ENCODE results near the gene IPO8. TPM values are rescaled to one million over a fixed set of nuclear protein-coding genes. Genes with fewer than 3 reads are reported as not detected.

IPO8 gene
- total RNA-seq, 2 donors from 2014 or later: 28.8 to 49.4 TPM

- no peak for DNase-seq (ENCODE audit: low spot score)
- no peak for TF ChIP-seq CTCF (IDR thresholded peaks at IDR 0.05)
- H3K9me3 ChIP-seq: no peaks in the 10 kb centered on the region
- H3K4me3 ChIP-seq: no peak overlapping the region
- no peaks in the 10 kb centered on the region for H3K27me3 ChIP-seq (replicated peaks; ENCODE audit: insufficient read depth)
- no peak for ATAC-seq (ENCODE audit: insufficient number of reproducible peaks, low FRiP score, low read depth)
- H3K4me1 ChIP-seq (ENCODE audit: control insufficient read depth in 1 of 2, low read depth in 2 of 2): peaks cover 21 to 41% of the 10 kb centered on the region in 2 donors
- no peaks in the 10 kb centered on the region for H3K36me3 ChIP-seq
- H3K27ac ChIP-seq: no peak overlapping the region
Measured at GRCh38 chr12:30691122-30691879, 4.4 kb downstream of the IPO8 start.

- peaks cover 0 to 16% of the 10 kb centered on the region in 2 donors for H3K4me1 ChIP-seq (ENCODE audit: control insufficient read depth in 1 of 2, low read depth in 2 of 2)
- H3K9me3 ChIP-seq: no peaks in the 10 kb centered on the region
- ATAC-seq (ENCODE audit: insufficient number of reproducible peaks, low FRiP score, low read depth) (no peak), DNase-seq (ENCODE audit: low spot score) (no peak)
- no peak overlapping the region for H3K27ac ChIP-seq
- H3K27me3 ChIP-seq (replicated peaks; ENCODE audit: insufficient read depth): no peaks in the 10 kb centered on the region
- no peaks in the 10 kb centered on the region for H3K36me3 ChIP-seq
- no peak overlapping the region for H3K4me3 ChIP-seq
- no peak for TF ChIP-seq CTCF (IDR thresholded peaks at IDR 0.05)
Measured at GRCh38 chr12:30687265-30687986, 8.2 kb downstream of the IPO8 start.

GRCh38 chr12:30679241-30679640 lies 16.4 kb downstream of the IPO8 start:
- no peak for ATAC-seq (ENCODE audit: insufficient number of reproducible peaks, low FRiP score, low read depth)
- DNase-seq (ENCODE audit: low spot score): no peak
- H3K27ac ChIP-seq: no peak overlapping the region
- H3K4me3 ChIP-seq: no peak overlapping the region
- H3K36me3 ChIP-seq: peaks cover 22% of the 10 kb centered on the region
- no peak for TF ChIP-seq CTCF (IDR thresholded peaks at IDR 0.05)
- H3K9me3 ChIP-seq: no peaks in the 10 kb centered on the region
- H3K4me1 ChIP-seq (ENCODE audit: control insufficient read depth in 1 of 2, low read depth in 2 of 2): no peaks in the 10 kb centered on the region
- no peaks in the 10 kb centered on the region for H3K27me3 ChIP-seq (replicated peaks; ENCODE audit: insufficient read depth)

- DNase-seq (ENCODE audit: low spot score) (no peak), ATAC-seq (ENCODE audit: insufficient number of reproducible peaks, low FRiP score, low read depth) (no peak)
- Histone ChIP-seq H3K27ac (no peak overlapping the region), H3K36me3 (peaks cover 31% of the 10 kb centered on the region), H3K9me3 (no peaks in the 10 kb centered on the region), H3K4me3 (no peak overlapping the region), H3K27me3 (replicated peaks; ENCODE audit: insufficient read depth) (no peaks in the 10 kb centered on the region), H3K4me1 (ENCODE audit: control insufficient read depth in 1 of 2, low read depth in 2 of 2) (no peaks in the 10 kb centered on the region)
- TF ChIP-seq CTCF (IDR thresholded peaks at IDR 0.05): no peak
Measured at GRCh38 chr12:30678221-30678620, 17.4 kb downstream of the IPO8 start.

- H3K27ac ChIP-seq: no peak overlapping the region
- no peaks in the 10 kb centered on the region for H3K4me1 ChIP-seq (ENCODE audit: control insufficient read depth in 1 of 2, low read depth in 2 of 2)
- TF ChIP-seq CTCF (IDR thresholded peaks at IDR 0.05): no peak
- ATAC-seq (ENCODE audit: insufficient number of reproducible peaks, low FRiP score, low read depth): no peak
- H3K4me3 ChIP-seq: no peak overlapping the region
- H3K9me3 ChIP-seq: no peaks in the 10 kb centered on the region
- peaks cover 30% of the 10 kb centered on the region for H3K36me3 ChIP-seq
- H3K27me3 ChIP-seq (replicated peaks; ENCODE audit: insufficient read depth): no peaks in the 10 kb centered on the region
- no peak for DNase-seq (ENCODE audit: low spot score)
Measured at GRCh38 chr12:30661210-30661609, 34.5 kb downstream of the IPO8 start.
